Ecto neural progenitor cell (in vitro differentiated cells): Measurements from ENCODE around the gene GPBP1L1.
"Not testable (repeated sequence)": the region's sequence is repeated elsewhere in the genome, so short reads cannot be mapped to it uniquely, and the experiment has no call there.

Experiments
- DNase-seq: peaks from one replicate; pipeline ENCODE4 v3.0.0-alpha.2; 2018; ENCODE audit warnings: low spot score

The GPBP1L1 gene

GRCh38 chr1:45682942-45683341, 3.4 kb downstream of the GPBP1L1 start:
- DNase-seq = no peak

DNA sequence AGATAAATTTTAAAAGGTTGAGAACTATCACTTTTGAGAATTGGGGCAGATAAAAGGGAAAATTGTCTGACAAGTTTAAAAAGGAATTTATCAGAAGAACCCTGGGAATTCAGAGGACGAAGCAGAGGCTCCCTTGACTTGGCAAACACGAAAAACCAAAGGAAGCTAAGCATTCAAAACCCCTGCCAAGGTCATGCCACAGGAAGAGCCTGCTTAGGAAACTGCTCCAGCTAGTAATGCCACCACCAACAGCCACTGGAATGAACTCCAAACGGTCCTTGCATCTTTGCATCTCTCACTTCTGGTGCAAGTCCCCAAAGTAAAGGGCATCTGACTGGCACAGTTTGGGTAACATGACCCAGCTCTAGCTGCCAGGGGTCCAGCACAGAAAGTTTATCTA, 7.2 kb downstream of the GPBP1L1 start:
- DNase-seq = no peak

DNA sequence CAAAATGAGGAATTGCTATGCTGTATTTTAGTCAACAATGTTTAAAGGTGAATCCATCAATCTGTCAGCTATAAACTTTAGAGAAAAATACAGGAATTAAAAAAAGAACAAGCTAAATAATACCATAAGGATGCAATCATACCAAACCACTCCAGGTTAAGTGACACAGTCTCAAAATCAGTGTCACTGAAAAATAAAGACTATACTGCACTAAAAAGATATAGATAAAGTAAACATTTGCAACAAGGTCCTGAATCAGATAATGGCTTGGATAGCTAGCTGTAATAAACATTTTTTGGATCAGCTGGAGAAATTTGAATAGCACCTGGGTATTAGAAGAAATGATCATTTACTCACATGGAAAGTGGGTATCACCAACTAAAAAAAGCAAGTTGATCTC, 7.8 kb downstream of the GPBP1L1 start:
- DNase-seq = no peak

GRCh38 chr1:45677751-45678245, 8.5 kb downstream of the GPBP1L1 start:
- DNase-seq = no peak

DNA sequence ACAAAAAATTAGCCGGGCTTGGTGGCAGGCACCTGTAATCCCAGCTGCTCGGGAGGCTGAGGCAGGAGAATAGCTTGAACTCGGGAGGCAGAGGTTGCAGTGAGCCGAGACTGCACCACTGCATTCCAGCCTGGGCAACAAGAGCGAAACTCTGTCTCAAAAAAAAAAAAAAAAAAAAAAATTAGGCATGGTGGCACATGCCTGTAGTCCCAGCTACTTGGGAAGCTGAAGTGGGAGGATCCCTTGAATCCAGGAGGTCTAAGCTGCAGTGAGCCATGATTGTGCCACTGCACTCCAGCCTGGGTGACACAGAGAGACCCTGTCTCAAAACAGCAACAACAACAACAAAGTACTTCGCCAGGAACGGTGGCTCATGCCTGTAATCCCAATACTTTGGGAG, 9.8 kb downstream of the GPBP1L1 start:
- DNase-seq = not testable (repeated sequence)

GRCh38 chr1:45674478-45674877, 11.9 kb downstream of the GPBP1L1 start:
- no peak for DNase-seq

DNA sequence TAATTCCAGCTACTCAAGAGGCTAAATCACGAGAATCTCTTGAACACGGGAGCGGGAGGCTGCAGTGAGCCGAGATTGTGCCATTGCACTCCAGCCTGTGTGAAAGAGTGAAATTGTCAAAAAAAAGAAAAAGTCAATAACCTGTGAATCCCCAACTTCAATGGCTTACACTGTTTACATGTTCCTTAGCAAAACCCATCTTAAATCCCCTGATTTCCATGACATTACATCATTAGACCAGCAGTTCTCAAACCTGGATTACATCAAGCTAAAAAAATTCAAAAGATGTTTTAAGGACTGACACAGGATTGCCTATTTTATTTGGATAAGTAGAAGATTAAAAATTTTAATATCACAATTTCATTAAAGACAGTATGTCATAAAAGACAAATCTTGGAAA, 12.4 kb downstream of the GPBP1L1 start:
- no peak for DNase-seq

DNA sequence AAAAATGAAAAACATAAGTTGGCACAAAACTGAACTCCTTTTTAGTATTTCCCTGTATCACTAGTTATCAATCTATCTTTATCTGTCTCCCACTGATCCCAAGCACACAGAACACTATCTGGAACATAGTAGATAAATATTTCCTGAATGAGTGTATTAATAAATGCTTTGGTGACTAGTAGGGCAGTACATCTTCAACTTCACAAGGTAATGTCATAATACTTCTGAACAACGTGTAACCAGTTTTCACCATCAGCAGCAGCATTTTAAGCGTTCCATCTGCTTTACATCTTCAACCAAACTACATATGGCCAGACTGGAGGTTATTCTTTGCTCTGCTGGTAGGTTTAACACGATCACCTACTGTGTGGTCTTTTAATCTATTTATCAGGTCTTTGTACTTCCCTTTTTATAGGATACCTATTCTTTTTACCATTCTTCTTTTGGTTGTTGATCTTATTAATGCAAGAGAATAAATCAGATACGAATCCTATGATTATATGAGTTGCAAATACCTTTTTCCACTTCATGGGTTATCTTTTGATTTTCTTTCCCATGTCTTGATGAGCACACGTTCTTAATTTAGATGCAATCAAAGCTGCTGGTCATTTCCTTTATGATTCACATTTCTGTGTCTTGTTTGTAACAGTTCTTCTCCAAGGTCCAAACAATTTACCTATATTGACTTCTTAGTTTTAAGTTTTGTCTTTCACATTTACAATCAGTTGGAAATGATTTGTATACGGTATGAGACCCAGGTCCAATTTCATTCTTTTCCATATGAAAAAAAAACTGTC, 16.3 kb downstream of the GPBP1L1 start:
- no peak for DNase-seq

GRCh38 chr1:45669379-45669778, 17.0 kb downstream of the GPBP1L1 start:
- DNase-seq = no peak

GRCh38 chr1:45668526-45668925, 17.8 kb downstream of the GPBP1L1 start:
- no peak for DNase-seq

GRCh38 chr1:45667321-45668111, 18.8 kb downstream of the GPBP1L1 start:
- no peak for DNase-seq

DNA sequence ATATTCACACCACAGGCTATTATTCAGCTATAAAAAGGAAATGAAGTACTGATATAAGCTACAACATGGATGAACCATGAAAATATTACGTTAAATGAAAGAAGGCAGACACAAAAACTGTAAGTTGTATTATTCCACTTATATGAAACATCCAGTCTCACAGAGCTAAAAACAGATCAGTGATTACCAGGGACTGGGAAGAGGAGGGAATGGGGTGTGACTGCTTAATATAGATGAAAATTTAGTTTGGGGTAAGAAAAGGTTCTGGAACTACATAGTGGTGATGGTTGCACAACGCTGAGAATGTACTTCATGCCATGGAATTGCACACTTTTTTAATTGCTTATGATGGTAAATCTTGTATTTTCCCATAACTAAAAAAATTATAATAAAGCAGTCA, 19.5 kb downstream of the GPBP1L1 start:
- no peak for DNase-seq

DNA sequence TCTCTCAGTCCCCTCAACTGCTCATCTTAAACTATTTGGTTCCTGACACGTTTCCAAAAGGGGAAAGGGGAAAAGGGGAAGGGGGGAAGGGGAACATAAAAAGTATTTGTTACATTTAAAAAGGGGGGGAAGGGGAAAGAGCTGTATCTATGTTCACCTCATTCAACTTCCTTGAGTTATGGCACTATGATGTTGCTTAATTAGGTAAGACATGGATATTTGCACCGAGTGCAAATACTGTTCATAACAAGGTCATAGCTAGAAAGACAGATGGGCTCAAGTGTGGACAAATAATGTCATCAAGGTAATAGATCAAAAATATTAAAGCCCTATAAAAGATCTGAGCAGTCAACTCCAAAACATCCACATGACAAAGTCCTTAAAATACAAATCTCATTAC, 26.0 kb downstream of the GPBP1L1 start:
- DNase-seq = no peak

- DNase-seq = no peak
These were observed 27.1 kb downstream of the GPBP1L1 start for GRCh38 chr1:45659222-45659621.

GRCh38 chr1:45658171-45658570, 28.2 kb downstream of the GPBP1L1 start:
- no peak for DNase-seq

DNA sequence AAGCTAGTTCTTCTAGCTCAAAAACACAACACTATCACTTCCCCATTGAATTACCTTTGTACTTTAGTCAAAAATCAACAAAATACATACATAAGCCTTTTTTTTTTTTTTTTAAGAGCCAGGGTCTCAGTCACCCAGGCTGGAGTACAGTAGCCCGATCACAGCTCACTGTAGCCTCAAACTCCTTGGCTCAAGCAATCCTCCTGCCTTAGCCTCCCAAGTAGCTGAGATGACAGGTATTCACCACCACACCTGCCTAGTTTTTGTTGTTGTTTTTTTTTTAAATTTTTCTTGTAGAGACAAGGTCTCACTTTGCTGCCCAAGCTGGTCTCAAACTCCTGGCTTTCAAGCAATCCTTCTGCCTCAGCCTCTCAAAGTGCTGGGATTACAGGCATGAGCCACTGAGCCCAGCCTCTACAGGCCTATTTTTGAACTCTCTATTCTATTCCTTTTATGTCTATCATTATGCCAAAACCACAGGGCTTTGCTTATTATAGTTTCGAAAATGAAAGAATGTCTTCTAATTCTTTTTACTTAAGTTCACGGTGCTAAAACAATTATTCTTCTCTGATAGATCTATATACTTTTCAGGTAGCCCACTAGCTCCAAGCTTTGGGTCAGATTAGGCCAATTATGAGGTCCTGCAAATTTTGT, 29.6 kb downstream of the GPBP1L1 start:
- DNase-seq = no peak

GRCh38 chr1:45654540-45655280, 31.6 kb downstream of the GPBP1L1 start:
- no peak for DNase-seq

DNA sequence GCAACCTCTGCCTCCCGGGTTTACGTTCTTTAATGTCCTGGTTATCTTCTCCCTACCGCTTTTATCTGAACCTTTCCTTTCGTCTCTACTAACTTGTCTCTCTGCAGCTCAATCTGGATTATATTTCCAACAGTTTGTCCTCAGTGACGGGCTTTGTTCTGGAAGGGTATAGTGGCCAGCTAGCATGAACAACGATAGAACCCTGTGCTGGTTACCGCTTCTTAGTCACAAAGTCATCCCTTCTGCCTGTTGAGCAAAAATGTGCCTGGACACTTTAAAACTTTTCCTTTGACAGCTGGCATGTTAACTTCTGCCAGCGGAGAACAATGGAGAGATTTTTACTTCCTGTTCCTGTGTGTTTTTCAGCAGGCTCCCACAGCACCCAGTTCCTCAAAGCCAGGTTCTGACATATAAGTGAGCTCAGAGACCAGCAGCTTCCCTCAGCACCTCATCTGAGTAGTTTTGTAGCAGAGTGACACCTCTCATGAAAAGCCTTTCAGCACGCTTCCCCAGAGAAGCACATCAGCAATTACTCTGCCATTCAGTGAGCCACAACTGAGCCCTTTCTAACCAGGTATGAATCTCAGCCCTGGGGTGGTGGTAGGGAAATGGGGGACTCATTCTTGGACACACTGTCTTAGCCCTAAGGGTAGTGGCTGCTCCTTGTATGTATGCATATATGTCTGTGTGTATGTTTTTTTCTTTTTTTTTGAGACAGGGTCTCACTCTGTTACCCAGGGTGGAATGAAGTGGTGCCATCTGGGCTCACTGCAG, 38.9 kb downstream of the GPBP1L1 start:
- no peak for DNase-seq

- DNase-seq = no peak
These were observed 41.7 kb downstream of the GPBP1L1 start for GRCh38 chr1:45644661-45645060.

- no peak for DNase-seq
These were observed 42.4 kb downstream of the GPBP1L1 start for GRCh38 chr1:45643978-45644377.

DNA sequence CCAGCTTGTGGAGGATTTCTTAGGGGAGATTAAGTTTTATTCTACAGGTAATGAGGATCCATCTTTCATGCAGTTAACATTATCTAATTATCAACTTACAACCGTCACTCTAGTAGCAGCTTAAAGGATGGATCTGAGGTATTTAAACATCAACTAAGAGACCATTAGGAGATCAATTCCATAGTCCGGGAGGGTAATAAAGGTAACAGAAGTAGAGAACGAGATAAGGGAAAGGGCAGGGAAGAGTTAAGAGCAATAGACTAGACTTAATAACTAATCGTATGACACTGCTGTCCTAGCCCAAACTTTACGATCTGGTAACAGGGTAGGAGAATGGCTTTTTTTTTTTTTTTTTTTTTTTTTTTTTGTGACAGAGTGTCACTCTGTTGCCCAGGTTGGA, 43.0 kb downstream of the GPBP1L1 start:
- DNase-seq = no peak
